HCT116 (cell line): ENCODE measurements around the gene PM20D1.
"Not testable (repeated sequence)": the region's sequence is repeated elsewhere in the genome, so short reads cannot be mapped to it uniquely, and the experiment has no call there.

Experiments used
- CTCF ChIP-seq, 3 experiments: fragments of 200-600 bp in 1 of 3; sonication (generic) in 1 of 3; IDR thresholded peaks in 2 of 3; conservative IDR thresholded peaks in 1 of 3; 2 replicates each; pipeline ENCODE4 v1.5.1; 2012 to 2017; ENCODE audit warnings: low read depth in 2 of 3, low read length in 2 of 3, antibody characterized with exemption in 1 of 3, borderline replicate concordance in 1 of 3, control low read depth in 1 of 3, mild to moderate bottlenecking in 1 of 3, mixed read lengths in 1 of 3, mixed run types in 1 of 3, moderate library complexity in 1 of 3; ENCODE audit not compliant: insufficient read depth in 1 of 3
- EZH2phosphoT487 ChIP-seq: fragments of 200-600 bp; IDR thresholded peaks from 2 replicates; pipeline ENCODE4 v1.6.1; 2018; ENCODE audit warnings: antibody characterized with exemption, borderline replicate concordance
- JUND ChIP-seq: IDR thresholded peaks from 2 replicates; pipeline ENCODE4 v1.6.1; 2012

GRCh38 chr1:205894119-205894518 lies 44.2 kb upstream of the PM20D1 start:
- TF ChIP-seq CTCF (IDR thresholded peaks at IDR 0.05 in 2 of 3, conservative IDR thresholded peaks at IDR 0.05 in 1 of 3; ENCODE audit: borderline replicate concordance in 1 of 3, insufficient read depth in 1 of 3, low read depth in 2 of 3, low read length in 2 of 3); JUND; EZH2phosphoT487: not testable (repeated sequence)
